ENCODE measurements around the gene NCR2.

Gene NCR2

DNA sequence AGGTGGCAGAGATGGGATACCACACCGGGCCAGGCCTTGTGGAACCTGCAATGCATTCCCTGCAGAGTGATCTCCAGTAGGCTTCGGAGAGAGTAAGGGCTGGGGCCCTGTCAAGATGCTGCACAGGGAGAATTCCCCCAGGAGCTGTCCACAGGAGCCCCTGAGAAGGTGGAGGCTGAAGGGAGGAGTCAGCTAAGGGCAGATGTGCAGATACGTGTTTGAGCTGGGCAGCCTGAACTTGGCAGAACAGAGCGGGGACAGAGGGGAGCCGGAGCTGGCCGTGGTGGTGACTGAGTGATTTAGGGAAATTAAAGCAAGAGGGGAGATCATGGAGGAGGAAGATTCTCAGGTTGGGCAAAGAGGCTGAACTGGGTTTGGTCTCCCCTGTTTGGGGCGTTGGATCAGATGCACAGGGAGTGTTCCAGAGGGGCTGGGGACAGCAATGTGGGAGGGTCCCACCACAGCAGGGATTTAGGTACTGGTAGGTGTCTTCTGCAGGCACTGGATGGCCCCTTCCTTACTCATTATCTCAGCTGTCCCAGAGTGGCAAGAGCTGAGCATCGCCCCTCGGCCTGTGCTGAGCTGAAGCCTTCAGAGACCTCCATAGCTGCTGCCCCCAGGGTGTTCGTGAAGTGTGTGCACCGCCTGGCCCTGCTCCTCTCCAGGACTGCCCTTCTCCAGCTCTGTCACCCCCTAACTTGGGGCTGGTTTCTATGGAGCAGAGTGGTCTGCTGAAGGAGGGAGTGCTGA, 3.8 kb upstream of the NCR2 start:
- DNase-seq (ENCODE audit: low read depth): no peak

DNA sequence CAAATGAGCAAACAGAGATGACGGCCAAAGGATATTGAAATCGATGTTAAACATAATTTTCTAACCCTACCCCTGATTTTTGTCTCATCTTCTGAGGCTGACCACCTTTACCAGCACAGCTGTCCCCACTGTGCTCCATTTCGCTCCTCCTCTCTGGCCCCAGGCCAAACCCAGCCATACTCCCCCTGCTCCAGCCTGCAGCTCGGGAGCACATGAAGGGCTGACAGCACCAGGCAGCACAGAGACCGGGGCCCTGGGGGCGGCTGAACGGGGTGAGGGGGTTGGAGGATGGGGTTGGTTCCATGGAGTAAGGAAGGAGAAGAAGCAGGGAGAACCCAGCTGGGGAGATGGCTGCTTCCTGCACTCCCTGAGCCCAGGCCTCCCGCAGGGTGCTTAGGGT, 3.2 kb upstream of the NCR2 start:
- no peak for DNase-seq (ENCODE audit: low read depth)

DNA sequence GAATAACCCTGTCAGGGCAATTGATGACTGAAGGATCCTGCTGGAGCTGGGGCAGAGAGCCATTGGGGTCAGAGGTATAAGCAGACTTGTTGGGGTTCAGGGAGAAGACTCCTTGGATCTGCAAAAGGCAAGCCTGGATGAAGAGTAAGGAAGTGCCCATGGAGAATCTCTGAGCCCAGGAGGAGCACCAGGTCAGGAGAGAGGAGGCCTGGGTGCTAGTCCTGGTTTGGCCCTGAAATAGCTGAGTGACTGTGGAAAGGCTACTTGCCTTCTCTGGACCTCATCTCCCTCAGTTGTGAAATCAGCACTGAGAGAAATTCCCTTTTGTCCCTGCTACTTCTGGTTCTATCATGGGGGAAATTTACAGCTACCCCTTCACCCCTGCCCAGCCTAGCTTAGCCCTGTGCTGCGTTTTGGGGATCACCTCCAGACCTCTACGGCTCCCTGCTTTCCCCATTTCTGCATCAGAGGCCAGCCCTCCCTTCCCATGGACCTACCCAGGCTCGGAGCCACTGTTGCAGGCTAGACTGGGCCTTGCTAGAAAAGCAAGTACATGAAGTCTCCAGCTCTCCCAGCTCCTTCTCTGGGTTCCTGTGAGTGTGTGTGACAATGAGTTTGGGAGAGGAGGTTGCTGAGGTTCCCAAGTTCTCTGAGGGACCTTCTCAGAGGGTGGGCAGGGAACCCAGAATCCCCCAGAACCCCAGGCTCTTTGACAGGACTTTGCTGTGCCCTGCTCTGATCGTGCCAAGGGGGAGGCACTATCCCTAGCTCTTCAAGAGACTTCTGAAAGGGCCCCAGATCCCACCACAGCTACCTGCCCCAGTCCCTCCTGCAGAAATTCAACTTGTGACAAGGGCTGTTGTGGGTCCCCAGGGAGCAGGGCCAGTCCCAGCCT, 2.3 kb upstream of the NCR2 start:
- DNase-seq (ENCODE audit: low read depth): no peak

DNA sequence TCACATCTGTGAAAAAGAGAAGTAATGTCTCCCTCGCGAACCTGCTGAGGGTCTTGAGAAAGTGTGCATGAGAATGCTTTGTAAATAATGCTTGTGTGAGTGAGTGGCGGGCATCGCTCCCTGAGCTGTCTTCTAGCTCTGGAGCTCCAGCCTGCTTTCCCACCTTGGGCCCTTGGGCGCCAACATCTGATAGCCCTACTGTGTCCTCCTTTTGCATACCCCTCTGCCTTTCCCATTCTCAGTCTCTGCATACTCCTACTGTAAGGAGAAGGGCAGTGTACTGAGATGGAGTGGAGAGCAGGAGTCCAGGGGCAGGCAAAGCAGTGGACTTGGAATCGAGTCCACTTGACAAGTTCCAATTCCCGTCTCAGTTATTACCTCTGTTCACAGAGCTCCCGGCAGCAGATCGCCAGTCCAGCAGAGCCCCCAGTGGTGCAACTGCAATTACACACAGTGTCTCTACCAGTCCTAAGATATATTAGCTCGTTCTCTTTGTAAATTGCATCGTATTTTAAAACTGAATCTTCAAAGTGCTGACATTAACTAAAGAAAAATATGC, 847 bp upstream of the NCR2 start:
- DNase-seq (ENCODE audit: low read depth): no peak

DNA sequence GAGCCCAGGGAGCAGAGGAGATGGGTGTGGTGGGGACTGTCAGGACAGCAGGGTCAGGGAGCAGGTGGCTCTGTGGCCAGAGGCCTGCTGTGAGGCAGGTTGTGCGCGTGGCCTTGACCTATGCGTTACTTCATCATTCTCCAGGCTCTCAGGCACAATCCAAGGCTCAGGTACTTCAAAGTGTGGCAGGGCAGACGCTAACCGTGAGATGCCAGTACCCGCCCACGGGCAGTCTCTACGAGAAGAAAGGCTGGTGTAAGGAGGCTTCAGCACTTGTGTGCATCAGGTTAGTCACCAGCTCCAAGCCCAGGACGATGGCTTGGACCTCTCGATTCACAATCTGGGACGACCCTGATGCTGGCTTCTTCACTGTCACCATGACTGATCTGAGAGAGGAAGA, 535 bp downstream of the NCR2 start:
- DNase-seq (ENCODE audit: low read depth): no peak

DNA sequence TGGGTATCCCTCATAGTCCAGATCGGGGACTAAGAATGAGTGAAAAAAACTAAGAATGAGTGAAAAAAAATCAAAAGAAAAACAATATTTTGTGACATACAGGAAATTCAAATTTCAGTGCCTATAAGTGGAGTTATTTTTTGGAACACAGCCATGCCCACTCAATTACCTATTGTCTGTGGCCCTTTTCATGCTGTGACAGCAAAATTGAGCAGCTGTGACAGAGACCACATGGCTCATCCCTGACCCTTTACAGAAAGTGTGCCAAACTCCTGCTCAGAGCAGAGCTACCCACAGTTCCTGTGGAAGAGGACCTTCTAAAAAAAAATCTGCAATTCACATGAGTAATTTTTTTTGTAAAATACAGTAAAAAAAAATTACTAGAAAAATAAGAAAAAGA, 1.4 kb downstream of the NCR2 start:
- no peak for DNase-seq (ENCODE audit: low read depth)

DNA sequence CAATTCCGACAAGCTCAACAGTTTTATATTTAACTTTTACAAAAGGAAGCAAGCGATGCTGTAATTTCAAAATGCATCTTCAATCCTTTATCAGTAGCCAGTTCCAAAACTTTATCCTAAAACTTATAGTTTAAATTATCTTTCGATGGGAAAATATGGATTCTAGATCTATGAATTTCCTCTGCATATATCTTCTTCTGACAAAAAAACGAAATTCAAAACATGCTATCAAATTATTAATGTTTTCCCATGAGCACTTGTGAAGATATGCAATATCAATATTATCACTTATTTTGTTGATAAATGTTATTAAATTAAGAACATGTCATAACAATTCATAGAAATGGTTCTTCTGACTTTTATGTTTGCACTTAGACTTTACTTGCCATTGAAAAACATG, 2.3 kb downstream of the NCR2 start:
- no peak for DNase-seq (ENCODE audit: low read depth)

DNA sequence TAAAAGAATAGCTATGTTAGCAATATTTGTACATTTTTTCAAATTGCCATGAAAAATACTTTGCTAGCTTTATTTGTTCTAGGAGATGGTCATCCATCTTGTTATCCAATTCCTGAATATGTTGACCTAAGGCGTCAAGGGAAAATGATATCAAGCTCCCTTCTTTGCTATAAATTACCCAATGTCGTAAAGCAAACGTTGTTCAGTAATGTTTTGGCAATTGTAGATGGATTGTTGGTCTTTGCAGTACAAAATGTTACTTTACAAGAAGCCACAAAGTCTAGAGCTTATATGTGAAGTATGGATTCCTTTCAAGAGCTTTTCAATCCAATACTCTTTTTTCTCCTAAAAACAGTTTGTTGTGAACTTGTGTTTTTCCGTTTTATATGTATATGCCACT, 3.3 kb downstream of the NCR2 start:
- DNase-seq (ENCODE audit: low read depth): no peak

DNA sequence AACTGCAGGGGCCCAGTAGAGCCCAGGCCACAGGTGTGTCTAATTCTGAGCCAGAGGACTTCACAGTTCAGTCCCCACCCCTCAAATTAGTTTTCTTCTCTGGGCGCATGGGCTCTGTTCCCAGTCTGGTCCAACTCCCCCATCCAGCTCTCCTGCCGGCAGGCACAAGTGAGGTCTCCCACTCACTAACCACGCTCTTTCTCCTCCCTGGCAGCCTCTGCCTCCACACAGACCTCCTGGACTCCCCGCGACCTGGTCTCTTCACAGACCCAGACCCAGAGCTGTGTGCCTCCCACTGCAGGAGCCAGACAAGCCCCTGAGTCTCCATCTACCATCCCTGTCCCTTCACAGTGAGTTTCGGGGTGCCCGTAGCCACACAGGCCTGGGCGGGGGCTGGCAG, 6.2 kb downstream of the NCR2 start:
- no peak for DNase-seq (ENCODE audit: low read depth)

DNA sequence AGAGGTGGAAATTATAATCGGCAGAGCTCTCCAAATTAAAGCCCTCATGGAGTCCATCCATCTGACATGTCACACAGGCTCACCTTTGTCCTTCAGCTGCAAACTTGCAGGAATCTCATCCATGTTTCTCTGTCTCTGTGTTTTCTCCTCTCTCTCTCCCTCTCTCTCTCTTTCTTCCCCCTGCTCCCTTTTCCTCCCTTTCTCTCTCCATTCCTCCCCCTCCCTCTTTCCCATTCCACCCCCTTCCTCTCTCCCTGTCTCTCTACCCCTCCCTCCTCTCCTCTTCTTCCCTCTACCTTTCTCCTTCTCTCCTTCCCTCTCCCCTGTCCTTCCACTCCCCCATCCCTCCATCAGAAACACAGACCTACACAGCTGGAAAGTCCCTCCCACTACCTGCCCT, 6.8 kb downstream of the NCR2 start:
- DNase-seq (ENCODE audit: low read depth): no peak

DNA sequence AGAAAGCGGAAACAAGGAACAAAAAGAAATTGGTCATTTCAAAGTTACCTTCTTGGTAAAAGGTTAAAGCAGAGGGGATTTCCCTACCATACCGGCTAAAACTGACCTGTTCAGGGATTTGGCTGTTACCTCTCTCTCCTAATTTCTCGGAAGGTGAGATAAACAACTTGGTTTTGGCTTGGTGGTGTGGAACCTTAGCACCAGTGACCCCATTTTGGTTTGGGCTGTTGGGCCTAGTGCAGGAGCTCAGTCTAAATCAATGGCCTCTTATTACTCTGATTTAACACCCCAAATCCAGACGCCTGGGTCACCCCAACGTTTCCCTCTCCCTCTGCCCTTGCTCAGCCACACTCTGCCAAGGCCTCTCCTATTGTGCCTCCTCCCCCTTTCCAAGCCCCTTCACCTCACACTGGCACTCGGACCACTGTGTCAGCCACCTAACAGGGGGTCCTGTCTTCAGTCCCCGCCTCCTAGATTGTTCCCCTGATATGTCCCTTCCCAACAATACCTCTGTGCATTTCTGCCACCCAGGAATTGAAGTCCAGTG, 8.3 kb downstream of the NCR2 start:
- DNase-seq (ENCODE audit: low read depth): no peak

DNA sequence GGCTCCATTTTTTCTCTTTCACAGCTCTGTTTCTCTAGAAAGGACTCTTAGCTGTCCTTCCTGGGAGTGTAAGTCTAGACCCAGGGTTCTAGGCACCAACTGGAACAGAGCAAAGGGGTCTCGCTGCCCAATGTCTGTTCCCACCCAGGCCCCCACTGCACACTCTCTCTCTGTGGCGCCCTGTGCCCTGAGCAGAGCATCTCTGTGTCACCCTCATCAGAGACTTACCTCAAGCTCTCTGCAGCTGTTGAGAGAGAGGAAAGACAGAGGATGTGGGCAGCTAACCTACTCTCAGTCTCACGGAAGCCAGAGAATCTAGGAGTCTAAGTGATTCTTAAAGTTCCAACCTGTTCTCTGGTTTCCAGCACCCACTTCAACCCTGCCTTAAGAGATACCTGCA, 9.5 kb downstream of the NCR2 start:
- no peak for DNase-seq (ENCODE audit: low read depth)

DNA sequence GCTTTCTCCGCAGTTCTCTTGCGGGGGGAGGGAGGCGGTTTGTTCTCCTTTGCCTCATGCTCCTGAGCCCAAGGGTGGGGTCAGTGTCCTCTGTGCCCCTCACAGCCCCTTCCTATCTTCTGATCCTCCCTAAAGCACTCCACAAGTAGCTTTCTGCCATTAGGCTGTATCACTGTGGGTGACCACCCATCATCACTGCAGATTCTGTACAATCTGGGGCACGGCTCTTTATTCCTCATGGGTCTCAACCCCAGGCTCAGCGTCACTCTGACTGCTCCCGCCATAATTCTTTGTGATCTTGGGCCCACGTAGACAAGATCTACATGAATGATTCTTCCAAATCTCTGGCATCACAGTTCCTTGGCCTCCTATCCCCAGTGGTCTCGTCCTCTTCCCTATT, 10.5 kb downstream of the NCR2 start:
- DNase-seq (ENCODE audit: low read depth): no peak

DNA sequence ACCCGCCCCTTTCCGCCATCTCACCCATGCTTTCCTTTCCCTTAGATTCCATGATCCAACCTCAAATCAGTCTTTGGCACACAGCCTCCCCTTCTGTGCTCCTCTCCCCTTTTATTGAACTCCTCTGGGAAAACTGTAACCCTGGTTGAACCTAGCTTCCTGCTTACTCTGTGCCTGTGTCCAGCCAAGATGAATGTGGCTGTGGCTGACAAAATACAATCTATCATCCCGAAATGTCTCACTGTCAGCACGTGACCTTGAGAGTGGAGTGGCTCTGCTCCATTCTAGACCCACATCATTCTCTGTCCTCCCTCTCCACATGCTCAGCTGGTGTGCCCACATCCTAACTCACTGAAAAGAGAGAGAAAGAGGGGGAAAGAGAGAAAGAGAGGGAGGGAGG, 11.0 kb downstream of the NCR2 start:
- DNase-seq (ENCODE audit: low read depth): peak; percentile 6

DNA sequence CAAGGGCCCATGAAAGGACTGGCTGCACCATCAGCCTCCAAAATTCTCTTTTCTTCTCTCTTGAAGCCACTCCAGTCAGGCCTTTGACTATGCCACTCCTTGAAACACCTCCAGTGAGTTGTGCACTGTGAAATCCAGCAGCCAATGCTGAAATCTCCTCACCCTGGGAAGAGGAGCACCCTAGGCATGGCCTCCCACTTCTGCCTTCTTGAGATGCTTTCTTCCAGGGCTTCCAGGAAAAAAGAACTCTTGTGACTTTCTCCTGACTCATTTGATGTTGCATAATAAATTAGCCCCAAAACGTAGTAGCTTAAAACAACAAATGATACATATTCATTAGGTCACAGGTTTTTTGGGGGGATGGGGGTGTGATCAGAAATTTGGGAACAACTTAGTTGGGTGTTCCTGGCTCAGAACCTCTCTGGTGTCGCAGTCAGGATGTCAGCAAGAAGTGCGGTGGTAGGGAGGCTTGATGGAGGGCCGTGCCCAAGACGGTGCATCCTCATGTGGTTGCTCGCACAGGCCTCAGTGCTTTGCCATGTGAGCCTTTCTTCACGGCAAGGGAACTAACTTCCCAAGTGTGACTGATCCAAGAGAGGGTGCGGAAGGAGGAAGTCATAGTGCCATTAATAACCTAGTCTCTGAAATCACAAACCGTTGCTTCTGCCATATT, 12.1 kb downstream of the NCR2 start:
- DNase-seq (ENCODE audit: low read depth): peak; percentile 23

DNA sequence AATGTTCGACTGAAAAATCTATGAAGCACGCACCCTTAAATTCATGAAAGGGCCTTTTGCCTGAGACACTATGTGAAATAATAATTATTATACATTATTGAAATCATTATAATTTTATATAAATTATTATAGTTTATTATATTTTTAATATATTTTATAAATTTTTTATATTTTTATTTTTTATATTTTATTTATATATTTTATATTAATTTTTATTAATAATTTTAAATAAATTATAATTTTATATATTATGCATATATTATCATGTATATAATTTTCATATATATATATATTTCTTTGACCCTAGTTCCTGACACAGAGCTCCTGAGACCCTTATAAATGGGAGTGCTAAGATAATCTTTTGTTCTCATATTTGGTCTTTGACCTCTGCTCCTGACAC, 13.5 kb downstream of the NCR2 start:
- no peak for DNase-seq (ENCODE audit: low read depth)

DNA sequence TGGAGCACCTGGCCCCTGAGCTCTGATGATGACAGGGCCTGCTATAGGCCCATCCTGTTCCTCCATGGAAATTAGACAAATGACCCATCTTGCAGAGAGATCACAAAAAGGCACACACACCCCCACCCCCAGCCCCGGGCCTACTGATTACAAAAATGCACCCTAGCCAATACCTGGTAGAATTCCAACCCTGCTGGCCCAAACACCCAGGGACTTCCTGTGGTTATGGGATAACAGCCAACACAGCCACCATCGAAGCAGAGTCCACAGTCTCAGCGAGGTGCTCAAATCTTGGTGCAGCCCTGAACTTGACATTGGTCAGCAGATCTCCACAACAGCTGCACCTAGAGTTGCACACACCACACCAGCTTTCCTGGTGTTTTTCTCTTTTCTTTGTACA, 17.0 kb downstream of the NCR2 start:
- no peak for DNase-seq (ENCODE audit: low read depth)

DNA sequence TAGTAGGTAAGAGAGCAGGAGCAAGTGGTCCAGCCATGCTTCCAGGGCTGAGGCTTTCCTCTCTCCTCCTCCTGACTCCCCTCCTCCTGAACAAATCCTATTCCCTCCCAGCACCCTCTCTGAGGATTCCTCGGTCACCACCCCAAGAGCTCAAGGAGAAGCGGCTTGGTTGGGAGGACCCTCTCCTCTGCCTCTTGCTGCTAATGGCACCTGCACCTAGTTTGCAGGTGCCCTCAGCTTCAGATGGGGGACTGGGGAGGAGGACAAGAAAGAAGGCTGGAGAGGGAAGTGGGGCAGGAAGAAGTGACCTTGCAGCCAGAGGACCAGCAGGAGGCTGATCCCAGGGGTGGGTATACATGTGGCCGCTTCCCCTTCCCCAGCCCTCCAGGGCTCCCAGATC, 17.5 kb downstream of the NCR2 start:
- DNase-seq (ENCODE audit: low read depth): no peak

DNA sequence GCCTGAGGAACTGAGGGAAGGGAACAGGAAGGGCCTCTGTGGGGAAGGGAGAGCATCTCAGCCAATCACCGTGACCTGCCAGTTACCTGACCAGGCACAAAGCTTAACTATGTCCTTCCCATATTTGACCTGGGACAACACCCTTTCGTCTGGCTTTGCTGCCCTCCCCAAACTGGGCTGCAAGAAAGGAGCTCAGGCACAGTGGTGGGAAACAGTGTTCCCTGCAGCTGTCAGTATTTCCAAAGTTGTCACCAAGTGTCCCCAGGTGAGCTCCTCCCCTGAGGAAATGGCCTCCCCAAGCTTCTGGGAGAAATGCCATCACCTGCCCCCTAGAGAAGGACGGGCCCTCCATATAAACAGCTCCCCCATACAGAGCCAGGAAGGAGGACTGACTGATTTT, 17.9 kb downstream of the NCR2 start:
- no peak for DNase-seq (ENCODE audit: low read depth)

DNA sequence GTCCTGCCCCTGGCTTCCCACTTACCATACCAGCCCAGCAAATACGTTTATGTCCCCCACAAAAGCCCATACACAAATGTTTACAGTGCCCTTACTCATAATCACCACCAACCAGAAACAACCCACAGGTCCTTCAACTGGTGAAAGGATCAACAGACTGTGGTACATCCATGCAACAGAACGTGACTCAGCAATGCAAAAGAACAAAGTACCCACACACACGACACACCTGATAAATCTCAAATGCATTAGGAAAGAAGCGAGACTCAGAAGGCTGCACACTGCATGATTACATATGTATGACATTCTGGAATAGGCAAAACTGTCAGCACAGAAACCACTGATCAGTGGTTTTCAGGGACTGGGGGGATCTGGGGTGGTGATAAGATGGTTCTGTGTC, 20.5 kb downstream of the NCR2 start:
- no peak for DNase-seq (ENCODE audit: low read depth)

DNA sequence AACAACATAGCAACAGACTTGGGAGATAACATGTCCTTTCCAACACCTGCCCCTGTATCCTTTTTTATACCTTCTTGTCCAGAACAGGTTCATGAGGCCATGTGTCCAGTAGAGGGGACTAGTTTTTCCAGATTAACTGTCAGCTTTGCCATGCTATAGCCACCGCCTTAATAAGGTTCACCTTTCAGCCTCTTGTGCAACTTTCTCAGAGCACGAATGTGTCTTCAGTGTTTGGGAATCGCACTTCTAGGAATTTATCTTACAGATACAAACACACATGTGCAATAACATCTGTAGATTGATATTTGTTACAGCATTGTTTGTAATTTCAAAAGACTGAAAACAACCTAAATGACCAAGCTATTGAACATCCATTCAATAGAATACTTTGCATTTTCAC, 21.4 kb downstream of the NCR2 start:
- DNase-seq (ENCODE audit: low read depth): no peak

DNA sequence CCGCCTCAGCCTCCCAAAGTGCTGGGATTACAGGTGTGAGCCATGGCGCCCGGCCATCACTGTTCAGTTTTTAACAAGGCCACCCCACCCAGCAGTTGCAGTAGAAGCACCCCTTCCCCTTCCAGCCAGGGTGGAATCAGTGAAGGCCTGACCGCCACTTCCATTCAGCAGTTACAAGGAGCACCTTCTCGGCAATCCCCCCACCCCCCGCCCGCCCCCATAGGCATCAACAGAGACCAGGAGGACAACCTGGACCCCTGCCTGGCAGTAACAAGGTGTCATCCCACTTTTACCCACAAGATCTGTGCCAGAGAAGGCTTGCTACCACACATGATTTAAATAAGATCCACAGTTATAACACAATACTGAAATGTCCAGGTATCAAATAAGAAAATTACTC, 23.1 kb downstream of the NCR2 start:
- no peak for DNase-seq (ENCODE audit: low read depth)

Data from amniotic epithelial cell (primary cell).